A549 (cell line): ENCODE measurements around the gene CTNNA1. TPM values are rescaled to one million over a fixed set of nuclear protein-coding genes. Genes with fewer than 3 reads are reported as not detected.

Experiments
- ATAC-seq, 2 experiments: fragments of 200-7000 bp in 1 of 2; fragments of >200 bp in 1 of 2; cut with Nextera tagmentation in 1 of 2; cut with Tn5 transposase in 1 of 2; 3 replicates each; pipeline versions ENCODE4 v1.8.0 to v1.9.1; 2018 to 2020; ENCODE audit warnings: mild to moderate bottlenecking in 1 of 2, moderate library complexity in 1 of 2
- CTCF ChIA-PET: fragments of 300-600 bp; sonication (Branson Sonifier 250); formaldehyde crosslinking; extraction: SDS; loops from one replicate; lab custom pipeline; 2021; ENCODE audit warnings: antibody characterized with exemption, inconsistent platforms; lab: Yijun Ruan, JAX
- POLR2A ChIA-PET: fragments of 350-600 bp; formaldehyde crosslinking; extraction: SDS; loops from one replicate; lab custom pipeline; 2021; ENCODE audit warnings: antibody characterized with exemption, inconsistent platforms; lab: Yijun Ruan, JAX
- DNase-seq, 2 experiments: peaks; one replicate each; pipeline versions ENCODE4 v3.0.0 to v3.0.0-alpha.2; 2011 to 2016; ENCODE audit warnings: low read depth in 1 of 2, low spot score in 1 of 2
- FAIRE-seq: peaks from 2 replicates; lab custom pipeline; 2011; peaks lifted over from hg19 to GRCh38; lab: Jason Lieb, UNC
- H3K27ac ChIP-seq, 2 experiments: fragments of >200 bp; sonication (Bioruptor Twin); formaldehyde crosslinking; 3 replicates each; pipeline ENCODE4 v1.5.1; 2016 to 2017
- H3K4me1 ChIP-seq: fragments of >200 bp; sonication (Bioruptor Twin); formaldehyde crosslinking; 3 replicates; pipeline ENCODE4 v1.6.1; 2016
- H3K4me2 ChIP-seq: fragments of >200 bp; sonication (Bioruptor Twin); formaldehyde crosslinking; 3 replicates; pipeline ENCODE4 v1.6.1; 2016
- H3K4me3 ChIP-seq: fragments of >200 bp; sonication (Bioruptor Twin); formaldehyde crosslinking; 3 replicates; pipeline ENCODE4 v1.5.1; 2016
- H3K9me3 ChIP-seq: fragments of >200 bp; sonication (Bioruptor Twin); formaldehyde crosslinking; 3 replicates; pipeline ENCODE4 v1.6.1; 2016
- ATOH8 ChIP-seq: fragments of 250-450 bp; sonication (Bioruptor Pico); IDR thresholded peaks from 2 replicates; pipeline ENCODE4 v1.5.0; 2020; ENCODE audit warnings: low read depth, mild to moderate bottlenecking, moderate library complexity
- CBX8 ChIP-seq: fragments of 200-600 bp; sonication (generic); IDR thresholded peaks from 2 replicates; pipeline ENCODE4 v1.6.1; 2016
- CHD2 ChIP-seq: fragments of 150-350 bp; IDR thresholded peaks from 2 replicates; pipeline ENCODE4 v1.6.1; 2014; ENCODE audit warnings: low read length; ENCODE audit not compliant: partially characterized antibody
- EP300 ChIP-seq, 2 experiments: fragments of >200 bp; sonication (Bioruptor Twin); formaldehyde crosslinking; IDR thresholded peaks; 2 replicates in 1 of 2; 3 replicates in 1 of 2; pipeline ENCODE4 v1.6.1; 2016 to 2017
- FOSL2 ChIP-seq, 2 experiments: fragments of 450-650 bp in 1 of 2; fragments of >200 bp in 1 of 2; sonication (Bioruptor Twin) in 1 of 2; formaldehyde crosslinking; IDR thresholded peaks; 2 replicates each; pipeline versions ENCODE4 v1.5.0 to v1.6.1; 2016 to 2020; ENCODE audit warnings: mild to moderate bottlenecking in 1 of 2, moderate library complexity in 1 of 2
- FOXS1 ChIP-seq: fragments of 250-450 bp; sonication (Bioruptor Pico); IDR thresholded peaks from 2 replicates; pipeline ENCODE4 v1.5.0; 2020; ENCODE audit warnings: mild to moderate bottlenecking, moderate library complexity
- HMGXB4 ChIP-seq: fragments of 250-450 bp; sonication (Bioruptor Pico); IDR thresholded peaks from 2 replicates; pipeline ENCODE4 v1.5.0; 2021; ENCODE audit warnings: mild to moderate bottlenecking, moderate library complexity, borderline replicate concordance
- JUNB ChIP-seq: fragments of >200 bp; sonication (Bioruptor Twin); formaldehyde crosslinking; IDR thresholded peaks from 2 replicates; pipeline ENCODE4 v1.6.1; 2016
- KDM5A ChIP-seq: fragments of 200-600 bp; sonication (generic); IDR thresholded peaks from 2 replicates; pipeline ENCODE4 v1.6.1; 2016; ENCODE audit warnings: antibody characterized with exemption, mild to moderate bottlenecking
- MAZ ChIP-seq: fragments of 150-350 bp; IDR thresholded peaks from 2 replicates; pipeline ENCODE4 v1.6.1; 2014; ENCODE audit warnings: antibody characterized with exemption, low read depth, low read length, borderline replicate concordance
- MYC ChIP-seq: IDR thresholded peaks from 2 replicates; pipeline ENCODE4 v1.6.1; 2012; ENCODE audit warnings: mild to moderate bottlenecking, inconsistent platforms, low read length, improper control_type of control experiment, borderline replicate concordance
- PHF8 ChIP-seq: fragments of 200-600 bp; sonication (generic); IDR thresholded peaks from 2 replicates; pipeline ENCODE4 v1.6.1; 2016; ENCODE audit warnings: low read depth, mild to moderate bottlenecking, antibody characterized with exemption, moderate library complexity, borderline replicate concordance
- RFX5 ChIP-seq: fragments of 450-650 bp; IDR thresholded peaks from 2 replicates; pipeline ENCODE4 v1.7.1; 2014; ENCODE audit warnings: antibody characterized with exemption, mild to moderate bottlenecking, moderate library complexity
- TFCP2L1 ChIP-seq: fragments of 250-450 bp; sonication (Bioruptor Pico); IDR thresholded peaks from 2 replicates; pipeline ENCODE4 v1.5.0; 2021; ENCODE audit warnings: mild to moderate bottlenecking
- USF2 ChIP-seq: fragments of 450-650 bp; IDR thresholded peaks from 2 replicates; pipeline ENCODE4 v1.6.1; 2014; ENCODE audit warnings: antibody characterized with exemption
- ZC3H11A ChIP-seq: fragments of 450-650 bp; IDR thresholded peaks from 2 replicates; pipeline ENCODE4 v1.6.1; 2014; ENCODE audit warnings: antibody characterized with exemption, mild to moderate bottlenecking
- ZSCAN20 ChIP-seq: fragments of 250-450 bp; sonication (Bioruptor Pico); IDR thresholded peaks from 2 replicates; pipeline ENCODE4 v1.8.0; 2022; ENCODE audit warnings: mild to moderate bottlenecking, moderate library complexity
- WGBS: methylation state at CpG from one replicate; pipeline ENCODE4 v1.1.6; 2017; ENCODE audit errors: missing lambda C conversion rate; 5-methylcytosine and 5-hydroxymethylcytosine counted together
- polyA plus RNA-seq, 4 experiments: library from polyadenylated mRNA; depleted of rRNA in 3 of 4; stranded (reverse); fragments of >200 nt; fragmentation: RNase III in 1 of 4; extraction: RNeasy Plus Mini Kit Qiagen cat#74134 plus additional on column Dnase treatment in 1 of 4; gene quantifications; 2 replicates in 3 of 4; 3 replicates in 1 of 4; pipeline ENCODE4 v1.2.3, GENCODE V29; 2011 to 2017

The CTNNA1 gene
- polyA plus RNA-seq, 2 of the 4 experiments (the other 2 are of a cell fraction) = 154 to 184 TPM

- no peak for DNase-seq
- H3K4me3 ChIP-seq = no peak overlapping the region
- POLR2A ChIA-PET = no interaction called here
- peaks cover 38% of the 10 kb centered on the region for H3K4me1 ChIP-seq
- TF ChIP-seq MAZ = no peak
- no peak for TF ChIP-seq PHF8
- TF ChIP-seq USF2 = no peak
- no peak for TF ChIP-seq HMGXB4 (CRISPR knock-in tag)
- no peak for TF ChIP-seq FOSL2 (IDR thresholded peaks at IDR 0.05)
- TF ChIP-seq FOSL2 (CRISPR knock-in tag; IDR thresholded peaks at IDR 0.05) = peak; percentile 36; the same call in 1 of the 2 replicates
- no peak for TF ChIP-seq CBX8
- TF ChIP-seq, all 56 proteins: peak for 1
- CTCF ChIA-PET = interaction anchor here (1.3 kb wide), 1 partner anchor 17 kb away, joined by 3 read pairs; no protein-coding TSS in a partner anchor
- Histone ChIP-seq H3K27ac (no peak overlapping the region), H3K9me3 (no peaks in the 10 kb centered on the region), H3K4me2 (peak overlapping the region; percentile 14; the same call in 2 of the 3 replicates)
- peak; percentile 64 to 69; a peak in 4 of 6 replicates for ATAC-seq
- FAIRE-seq = peak; percentile 23
- WGBS = 28% methylated on average over 2 of the region's 2 CpGs
These were observed 97.7 kb downstream of the CTNNA1 start for GRCh38 chr5:138850865-138851435.

GRCh38 chr5:138853132-138853531 lies 99.9 kb downstream of the CTNNA1 start:
- ChIA-PET POLR2A (no interaction called here), CTCF (no interaction called here)
- DNase-seq (no peak), FAIRE-seq (no peak), ATAC-seq (no peak)
- H3K9me3 ChIP-seq = no peaks in the 10 kb centered on the region
- H3K27ac ChIP-seq = no peak overlapping the region
- H3K4me1 ChIP-seq = peaks cover 32% of the 10 kb centered on the region
- H3K4me2 ChIP-seq = no peak overlapping the region
- H3K4me3 ChIP-seq = no peak overlapping the region
- TF ChIP-seq ATOH8 (no peak), TFCP2L1 (no peak), JUNB (no peak)
- 92% methylated on average over 9 of the region's 9 CpGs for WGBS

GRCh38 chr5:138867011-138867410 lies 113.8 kb downstream of the CTNNA1 start:
- no peak overlapping the region for H3K27ac ChIP-seq
- WGBS = 100% methylated on average over 1 of the region's 1 CpG
- ATAC-seq = 0 out of 6 replicates have a peak, but pooled peaks of 1 of the 2 experiments have one; percentile 35
- no peak overlapping the region for H3K4me2 ChIP-seq
- TF ChIP-seq KDM5A (no peak), FOXS1 (CRISPR knock-in tag) (no peak)
- CTCF ChIA-PET = interaction anchor here (0.8 to 1.5 kb wide), 2 partner anchors 18 to 27 kb away, joined by 3 to 4 read pairs; no protein-coding TSS in a partner anchor
- H3K4me3 ChIP-seq = no peak overlapping the region
- POLR2A ChIA-PET = no interaction called here
- no peak for DNase-seq
- peaks cover 36% of the 10 kb centered on the region for H3K4me1 ChIP-seq
- peaks cover 16% of the 10 kb centered on the region for H3K9me3 ChIP-seq
- FAIRE-seq = no peak

GRCh38 chr5:138869038-138869437 lies 115.8 kb downstream of the CTNNA1 start:
- 51% methylated on average over 1 of the region's 1 CpG for WGBS
- Histone ChIP-seq H3K4me3 (no peak overlapping the region), H3K27ac (no peak overlapping the region), H3K9me3 (no peaks in the 10 kb centered on the region), H3K4me1 (peaks cover 36% of the 10 kb centered on the region), H3K4me2 (no peak overlapping the region; the same call in 2 of the 3 replicates)
- FAIRE-seq = no peak
- CTCF ChIA-PET = interaction anchor here (1.0 to 1.1 kb wide), 3 partner anchors 8 to 44 kb away, joined by 3 read pairs; no protein-coding TSS in a partner anchor
- ATAC-seq = no peak
- TF ChIP-seq MYC (no peak), ZSCAN20 (CRISPR knock-in tag) (no peak), EP300 (IDR thresholded peaks at IDR 0.05) (no peak), TFCP2L1 (no peak), FOXS1 (CRISPR knock-in tag) (no peak), CBX8 (no peak), ZC3H11A (no peak), RFX5 (no peak), CHD2 (no peak)
- POLR2A ChIA-PET = no interaction called here
- DNase-seq = no peak
